H1 (cell line): Measurements from ENCODE around the gene GRIK4. TPM values are rescaled to one million over a fixed set of nuclear protein-coding genes. Genes with fewer than 3 reads are reported as not detected.

Source experiments
- CTCF ChIA-PET: fragments of 300-600 bp; sonication (Branson Sonifier 250); formaldehyde crosslinking; loops from one replicate; lab custom pipeline; 2021; ENCODE audit not compliant: partially characterized antibody; lab: Charles Lee
- POLR2A ChIA-PET: fragments of 300-600 bp; sonication (Branson Sonifier 250); formaldehyde crosslinking; loops from one replicate; lab custom pipeline; 2021; ENCODE audit warnings: inconsistent platforms; ENCODE audit not compliant: partially characterized antibody; lab: Charles Lee
- DNase-seq, 2 experiments: peaks; one replicate each; pipeline versions ENCODE4 v3.0.0 to v3.0.0-alpha.2; 2010 to 2022; ENCODE audit warnings: low spot score in 2 of 2, low read depth in 1 of 2, mixed read lengths in 1 of 2
- FAIRE-seq: peaks from 2 replicates; lab custom pipeline; 2011; peaks lifted over from hg19 to GRCh38; lab: Jason Lieb, UNC
- H2AFZ ChIP-seq: 2 replicates; pipeline ENCODE4 v1.8.1; 2012; ENCODE audit warnings: low read length, inconsistent platforms
- H2AK5ac ChIP-seq: 2 replicates; pipeline ENCODE4 v1.6.1; 2013; ENCODE audit warnings: low read depth, low read length
- H2BK120ac ChIP-seq: replicated peaks from 2 replicates; pipeline ENCODE3; 2013; ENCODE audit warnings: low read depth, low read length, inconsistent platforms
- H2BK12ac ChIP-seq: 2 replicates; pipeline ENCODE4 v1.6.1; 2013; ENCODE audit warnings: low read depth, low read length
- H2BK15ac ChIP-seq: 2 replicates; pipeline ENCODE4 v1.6.1; 2013; ENCODE audit warnings: low read length
- H2BK20ac ChIP-seq: 2 replicates; pipeline ENCODE4 v1.6.1; 2013; ENCODE audit warnings: low read length
- H2BK5ac ChIP-seq: 2 replicates; pipeline ENCODE4 v1.6.1; 2013; ENCODE audit warnings: low read depth, low read length
- H3K14ac ChIP-seq: 2 replicates; pipeline ENCODE4 v1.6.1; 2013; ENCODE audit warnings: inconsistent platforms; ENCODE audit not compliant: insufficient read length
- H3K18ac ChIP-seq: 2 replicates; pipeline ENCODE4 v1.6.1; 2013; ENCODE audit warnings: low read length; ENCODE audit errors: extremely low read depth
- H3K23ac ChIP-seq: 2 replicates; pipeline ENCODE4 v1.6.1; 2013; ENCODE audit warnings: inconsistent platforms; ENCODE audit not compliant: insufficient read length
- H3K23me2 ChIP-seq: 2 replicates; pipeline ENCODE4 v1.6.1; 2013; ENCODE audit warnings: low read depth, low read length
- H3K27ac ChIP-seq: 2 replicates; pipeline ENCODE4 v1.6.1; 2011; ENCODE audit warnings: low read depth, low read length, inconsistent platforms
- H3K27me3 ChIP-seq, 4 experiments: replicated peaks in 1 of 4; 1 replicate in 1 of 4; 2 replicates in 3 of 4; pipeline versions ENCODE4 v1.6.1 to v1.8.1; 2011 to 2013; ENCODE audit warnings: low read length in 3 of 4, mild to moderate bottlenecking in 3 of 4, inconsistent platforms in 2 of 4, mixed read lengths in 2 of 4, moderate library complexity in 1 of 4; ENCODE audit not compliant: control insufficient read depth in 3 of 4, insufficient read depth in 3 of 4; ENCODE audit errors: extremely low read depth in 1 of 4
- H3K36me3 ChIP-seq, 4 experiments: 2 replicates each; pipeline versions ENCODE4 v1.6.1 to v1.8.1; 2011 to 2013; ENCODE audit warnings: mild to moderate bottlenecking in 4 of 4, low read length in 3 of 4, moderate library complexity in 2 of 4, control low read depth in 1 of 4, inconsistent platforms in 1 of 4; ENCODE audit not compliant: insufficient read depth in 4 of 4, control insufficient read depth in 2 of 4
- H3K4ac ChIP-seq: replicated peaks from 2 replicates; pipeline ENCODE3; 2013; ENCODE audit warnings: low read length, low read depth, mixed read lengths, inconsistent platforms; ENCODE audit not compliant: insufficient read length
- H3K4me1 ChIP-seq, 4 experiments: replicated peaks in 1 of 4; 1 replicate in 1 of 4; 2 replicates in 3 of 4; pipeline versions ENCODE4 v1.6.1 to v1.8.1; 2011 to 2013; ENCODE audit warnings: low read length in 3 of 4, inconsistent platforms in 2 of 4, mixed read lengths in 1 of 4; ENCODE audit not compliant: insufficient read depth in 4 of 4, control insufficient read depth in 3 of 4
- H3K4me2 ChIP-seq, 2 experiments: 2 replicates each; pipeline versions ENCODE4 v1.6.1 to v1.8.1; 2011 to 2013; ENCODE audit warnings: low read depth in 2 of 2, low read length in 2 of 2, control low read depth in 1 of 2, inconsistent platforms in 1 of 2, mild to moderate bottlenecking in 1 of 2; ENCODE audit not compliant: insufficient read depth in 1 of 2
- H3K4me3 ChIP-seq, 4 experiments: fragments of 200-600, 300-600 bp in 1 of 4; sonication (generic), shearing (Covaris generic), sonication (Bioruptor Twin) in 1 of 4; 2 replicates each; pipeline versions ENCODE4 v1.5.1 to v1.8.1; 2011 to 2016; ENCODE audit warnings: low read length in 4 of 4, low read depth in 3 of 4, control low read depth in 2 of 4, inconsistent platforms in 2 of 4, mild to moderate bottlenecking in 2 of 4, mixed read lengths in 1 of 4, moderate library complexity in 1 of 4; ENCODE audit not compliant: insufficient read depth in 2 of 4; ENCODE audit errors: extremely low read depth in 1 of 4
- H3K56ac ChIP-seq: replicated peaks from 2 replicates; pipeline ENCODE3; 2013; ENCODE audit warnings: low read depth, mild to moderate bottlenecking, mixed read lengths, low read length, inconsistent platforms; ENCODE audit not compliant: insufficient read length
- H3K79me1 ChIP-seq: 2 replicates; pipeline ENCODE4 v1.6.1; 2013; ENCODE audit warnings: low read depth, low read length, control low read depth
- H3K79me2 ChIP-seq, 2 experiments: 2 replicates each; pipeline versions ENCODE4 v1.6.1 to v1.8.1; 2012 to 2013; ENCODE audit warnings: low read length in 2 of 2, mild to moderate bottlenecking in 2 of 2, inconsistent platforms in 1 of 2; ENCODE audit not compliant: insufficient read depth in 2 of 2, control insufficient read depth in 1 of 2
- H3K9ac ChIP-seq, 4 experiments: replicated peaks in 1 of 4; 1 replicate in 1 of 4; 2 replicates in 3 of 4; pipeline versions ENCODE4 v1.6.1 to v1.8.1; 2011 to 2013; ENCODE audit warnings: low read depth in 3 of 4, low read length in 3 of 4, control low read depth in 2 of 4, mild to moderate bottlenecking in 2 of 4, moderate library complexity in 2 of 4, inconsistent platforms in 1 of 4; ENCODE audit errors: extremely low read depth in 1 of 4
- H3K9me3 ChIP-seq, 2 experiments: 2 replicates each; pipeline versions ENCODE4 v1.6.1 to v1.8.1; 2012 to 2013; ENCODE audit warnings: mild to moderate bottlenecking in 2 of 2, moderate library complexity in 2 of 2, control low read depth in 1 of 2, inconsistent platforms in 1 of 2, low read depth in 1 of 2, low read length in 1 of 2, mixed read lengths in 1 of 2; ENCODE audit not compliant: insufficient read depth in 2 of 2
- H4K20me1 ChIP-seq, 2 experiments: replicated peaks in 1 of 2; 2 replicates each; pipeline versions ENCODE3 to v1.8.1; 2011 to 2013; ENCODE audit warnings: inconsistent platforms in 2 of 2, low read length in 2 of 2, mild to moderate bottlenecking in 1 of 2; ENCODE audit not compliant: insufficient read depth in 2 of 2, control insufficient read depth in 1 of 2
- H4K5ac ChIP-seq: 2 replicates; pipeline ENCODE4 v1.6.1; 2013; ENCODE audit warnings: low read length, low read depth, mixed read lengths, inconsistent platforms; ENCODE audit not compliant: insufficient read length
- H4K8ac ChIP-seq: 2 replicates; pipeline ENCODE4 v1.8.0; 2013; ENCODE audit warnings: mild to moderate bottlenecking, moderate library complexity, low read length, inconsistent platforms; ENCODE audit not compliant: insufficient read depth; ENCODE audit errors: extremely low read depth
- H4K91ac ChIP-seq: replicated peaks from 2 replicates; pipeline ENCODE3; 2013; ENCODE audit warnings: low read length, mixed read lengths, inconsistent platforms; ENCODE audit not compliant: insufficient read length
- FOSL1 ChIP-seq: IDR thresholded peaks from 2 replicates; pipeline ENCODE4 v1.6.1; 2011; ENCODE audit warnings: mild to moderate bottlenecking, low read depth, low read length, moderate library complexity; ENCODE audit not compliant: insufficient read depth
- MAFK ChIP-seq: IDR thresholded peaks from 2 replicates; pipeline ENCODE4 v1.6.1; 2012; ENCODE audit warnings: low read depth, mild to moderate bottlenecking, improper control_type of control experiment, low read length
- POLR2A ChIP-seq, 2 experiments: IDR thresholded peaks; 1 replicate in 1 of 2; 2 replicates in 1 of 2; pipeline ENCODE4 v1.6.1; 2011; ENCODE audit warnings: low read depth in 2 of 2, low read length in 2 of 2, mild to moderate bottlenecking in 2 of 2; ENCODE audit errors: control extremely low read depth in 1 of 2
- RBBP5 ChIP-seq: IDR thresholded peaks from 2 replicates; pipeline ENCODE4 v1.7.1; 2012; ENCODE audit warnings: low read depth, mild to moderate bottlenecking, inconsistent platforms, low read length, moderate library complexity, borderline replicate concordance
- SIN3A ChIP-seq, 2 experiments: IDR thresholded peaks in 1 of 2; conservative IDR thresholded peaks in 1 of 2; 2 replicates each; pipeline ENCODE4 v1.6.1; 2011 to 2012; ENCODE audit warnings: low read length in 2 of 2, improper control_type of control experiment in 1 of 2, low read depth in 1 of 2, mild to moderate bottlenecking in 1 of 2
- SRF ChIP-seq: IDR thresholded peaks from 2 replicates; pipeline ENCODE4 v1.6.1; 2011; ENCODE audit warnings: mild to moderate bottlenecking, low read depth, low read length, moderate library complexity
- WGBS, 2 experiments: shearing (Covaris generic) in 1 of 2; methylation state at CpG; one replicate each; pipeline versions ENCODE4 v1.1.6 to v1.1.7; 2013 to 2015; ENCODE audit warnings: low lambda C conversion rate in 2 of 2, mixed read lengths in 2 of 2, inconsistent platforms in 1 of 2, low coverage in 1 of 2, missing lambda C conversion rate in 1 of 2; ENCODE audit not compliant: insufficient replicate concordance in 2 of 2, insufficient coverage in 1 of 2, insufficient read length in 1 of 2; ENCODE audit errors: extremely low coverage in 1 of 2, missing lambda C conversion rate in 1 of 2; 5-methylcytosine and 5-hydroxymethylcytosine counted together
- polyA plus RNA-seq, 7 experiments: library from polyadenylated mRNA; depleted of rRNA in 3 of 7; stranded (reverse) in 5 of 7; unstranded in 2 of 7; fragments of >200 nt in 5 of 7; fragments of 200-250 nt in 2 of 7; gene quantifications; 1 replicate in 5 of 7; 2 replicates in 1 of 7; 4 replicates in 1 of 7; pipeline versions ENCODE4 v1.2.1 to v1.2.3, GENCODE V29; 2011 to 2013; ENCODE audit warnings: missing spikeins in 2 of 7, mixed read lengths in 2 of 7
- total RNA-seq: library from RNA; stranded (reverse); fragmentation: NEBNext Ultra II Directional; extraction: Animal tissue kit (Norgen Biotek cat#: 25700); gene quantifications from 2 replicates; pipeline ENCODE4 v1.2.1, GENCODE V29; 2021
- TF ChIP-seq, protein P1 (sequence below): IDR thresholded peaks from 2 replicates; pipeline ENCODE4 v1.6.1; 2012; ENCODE audit warnings: low read length, inconsistent platforms

GRIK4 gene
- total and polyA plus RNA-seq, 2 of the 8 experiments (the other 6 are each of a cell fraction or from before 2014, with no cell fraction given): 1.2 to 2.9 TPM

DNA sequence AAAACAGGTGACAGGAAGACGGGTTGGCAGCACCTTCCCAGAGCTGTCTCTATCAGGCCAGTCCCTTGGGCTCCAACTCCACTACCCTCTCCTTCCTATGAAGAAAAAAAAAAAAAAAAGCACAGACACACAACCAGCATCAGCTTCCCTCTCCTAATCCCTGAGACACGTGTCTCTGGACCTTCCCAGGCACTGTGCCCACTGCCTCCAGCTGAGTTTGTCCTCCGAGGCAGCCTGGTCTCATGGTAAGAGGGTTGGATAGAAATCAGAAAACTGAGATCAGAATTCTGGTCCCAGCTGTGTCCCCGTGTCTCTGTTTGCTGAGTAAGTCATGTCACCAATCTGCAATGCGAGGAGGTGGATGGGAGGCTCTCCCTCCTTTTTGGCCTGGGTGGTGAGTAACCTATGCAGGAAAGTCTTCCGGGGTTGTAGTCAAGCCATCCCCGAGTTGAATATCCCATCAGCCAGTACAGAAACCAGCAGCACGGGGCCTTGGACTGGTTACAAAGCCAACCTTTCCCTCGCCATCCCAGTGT, 318.6 kb downstream of the GRIK4 start:
- H3K14ac ChIP-seq: no peak overlapping the region
- TF ChIP-seq SIN3A (conservative IDR thresholded peaks at IDR 0.05 in 1 of 2, IDR thresholded peaks at IDR 0.05 in 1 of 2; ENCODE audit: low read depth in 1 of 2, low read length in 2 of 2) (no peak), RBBP5 (no peak), SRF (no peak), POLR2A (IDR thresholded peaks at IDR 0.05; ENCODE audit: control extremely low read depth in 1 of 2, low read depth in 2 of 2, low read length in 2 of 2) (no peak), FOSL1 (no peak), MAFK (no peak)
- TF ChIP-seq, protein P1, sequence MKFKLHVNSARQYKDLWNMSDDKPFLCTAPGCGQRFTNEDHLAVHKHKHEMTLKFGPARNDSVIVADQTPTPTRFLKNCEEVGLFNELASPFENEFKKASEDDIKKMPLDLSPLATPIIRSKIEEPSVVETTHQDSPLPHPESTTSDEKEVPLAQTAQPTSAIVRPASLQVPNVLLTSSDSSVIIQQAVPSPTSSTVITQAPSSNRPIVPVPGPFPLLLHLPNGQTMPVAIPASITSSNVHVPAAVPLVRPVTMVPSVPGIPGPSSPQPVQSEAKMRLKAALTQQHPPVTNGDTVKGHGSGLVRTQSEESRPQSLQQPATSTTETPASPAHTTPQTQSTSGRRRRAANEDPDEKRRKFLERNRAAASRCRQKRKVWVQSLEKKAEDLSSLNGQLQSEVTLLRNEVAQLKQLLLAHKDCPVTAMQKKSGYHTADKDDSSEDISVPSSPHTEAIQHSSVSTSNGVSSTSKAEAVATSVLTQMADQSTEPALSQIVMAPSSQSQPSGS: no peak
- H3K4ac ChIP-seq: no peak overlapping the region
- no peak overlapping the region for H4K91ac ChIP-seq
- H3K36me3 ChIP-seq: no peaks in the 10 kb centered on the region
- H3K4me1 ChIP-seq: no peaks in the 10 kb centered on the region; a peak in 1 of 7 replicates
- H3K9ac ChIP-seq: no peak overlapping the region
- POLR2A ChIA-PET: no interaction called here
- CTCF ChIA-PET: interaction anchor here (1.0 to 1.6 kb wide), 3 partner anchors 9 to 174 kb away, joined by 3 to 7 read pairs (median 4); no protein-coding TSS in a partner anchor
- no peak overlapping the region for H2AK5ac ChIP-seq
- H3K56ac ChIP-seq: no peak overlapping the region
- no peak overlapping the region for H3K4me3 ChIP-seq
- H3K79me1 ChIP-seq: no peaks in the 10 kb centered on the region
- no peak overlapping the region for H2BK15ac ChIP-seq
- no peak overlapping the region for H4K8ac ChIP-seq
- H3K18ac ChIP-seq: no peak overlapping the region
- H2BK20ac ChIP-seq: no peak overlapping the region
- no peaks in the 10 kb centered on the region for H3K9me3 ChIP-seq
- no peaks in the 10 kb centered on the region for H3K79me2 ChIP-seq
- H3K27me3 ChIP-seq: no peaks in the 10 kb centered on the region
- H4K5ac ChIP-seq: no peak overlapping the region
- no peak overlapping the region for H3K23ac ChIP-seq
- no peak overlapping the region for H2AFZ ChIP-seq
- H3K27ac ChIP-seq: no peak overlapping the region
- no peak overlapping the region for H2BK12ac ChIP-seq
- no peak overlapping the region for H3K4me2 ChIP-seq
- H4K20me1 ChIP-seq: no peaks in the 10 kb centered on the region
- H2BK5ac ChIP-seq: no peak overlapping the region
- no peaks in the 10 kb centered on the region for H3K23me2 ChIP-seq
- WGBS, 2 experiments: 89% methylated on average over 9 of the region's 9 CpGs; no CpG with 5 or more reads in 1 of the 2 experiments
- FAIRE-seq (no peak), DNase-seq (no peak)
- no peak overlapping the region for H2BK120ac ChIP-seq
